Kidney epithelial cell (primary cell): Measurements from ENCODE around the gene DRGX. TPM values are rescaled to one million over a fixed set of nuclear protein-coding genes. Genes with fewer than 3 reads are reported as not detected.

Source experiments
- DNase-seq: peaks from one replicate; pipeline ENCODE4 v3.0.0-alpha.2; 2010; ENCODE audit warnings: low read depth
- H3K27me3 ChIP-seq: 2 replicates; pipeline ENCODE4 v1.6.0; 2011; ENCODE audit warnings: low read length; ENCODE audit not compliant: control insufficient read depth, insufficient read depth
- H3K36me3 ChIP-seq: 2 replicates; pipeline ENCODE4 v1.5.1; 2011; ENCODE audit warnings: low read length; ENCODE audit not compliant: control insufficient read depth, insufficient read depth
- H3K4me3 ChIP-seq: 2 replicates; pipeline ENCODE4 v1.5.1; 2011; ENCODE audit warnings: low read depth, mild to moderate bottlenecking, control low read depth, low read length
- total RNA-seq: library from RNA; depleted of rRNA; stranded (reverse); fragments of >200 nt; gene quantifications from 2 replicates; pipeline ENCODE4 v1.2.3, GENCODE V29; 2015
- TF ChIP-seq, protein P1 (sequence below): IDR thresholded peaks from 2 replicates; pipeline ENCODE4 v1.5.1; 2011; ENCODE audit warnings: mild to moderate bottlenecking, moderate library complexity, low read length, control low read depth, inconsistent platforms; ENCODE audit not compliant: insufficient read depth, poor library complexity, severe bottlenecking

DRGX gene
- total RNA-seq, 1 donor from 2014 or later = not detected

DNA sequence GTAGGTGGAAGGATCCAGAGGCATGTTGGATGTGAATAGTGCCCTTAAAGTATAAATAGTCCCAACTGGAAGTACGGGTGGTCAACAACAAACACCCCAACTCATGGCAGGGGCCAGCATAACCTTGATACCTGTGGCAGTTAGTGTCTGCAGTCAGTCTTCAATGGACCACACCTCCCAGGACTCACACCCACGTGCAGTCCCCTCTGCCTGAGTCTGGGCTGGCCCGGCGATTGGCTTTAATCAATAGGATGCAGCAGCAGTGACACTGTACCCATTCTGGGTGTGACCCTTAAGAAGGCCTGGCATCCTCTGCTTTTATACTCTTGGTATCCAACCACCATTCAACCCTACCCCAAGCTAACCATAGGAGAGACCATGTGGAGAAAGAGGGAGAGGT is 18.6 kb downstream of the DRGX start:
- H3K4me3 ChIP-seq = no peak overlapping the region
- TF ChIP-seq, protein P1, sequence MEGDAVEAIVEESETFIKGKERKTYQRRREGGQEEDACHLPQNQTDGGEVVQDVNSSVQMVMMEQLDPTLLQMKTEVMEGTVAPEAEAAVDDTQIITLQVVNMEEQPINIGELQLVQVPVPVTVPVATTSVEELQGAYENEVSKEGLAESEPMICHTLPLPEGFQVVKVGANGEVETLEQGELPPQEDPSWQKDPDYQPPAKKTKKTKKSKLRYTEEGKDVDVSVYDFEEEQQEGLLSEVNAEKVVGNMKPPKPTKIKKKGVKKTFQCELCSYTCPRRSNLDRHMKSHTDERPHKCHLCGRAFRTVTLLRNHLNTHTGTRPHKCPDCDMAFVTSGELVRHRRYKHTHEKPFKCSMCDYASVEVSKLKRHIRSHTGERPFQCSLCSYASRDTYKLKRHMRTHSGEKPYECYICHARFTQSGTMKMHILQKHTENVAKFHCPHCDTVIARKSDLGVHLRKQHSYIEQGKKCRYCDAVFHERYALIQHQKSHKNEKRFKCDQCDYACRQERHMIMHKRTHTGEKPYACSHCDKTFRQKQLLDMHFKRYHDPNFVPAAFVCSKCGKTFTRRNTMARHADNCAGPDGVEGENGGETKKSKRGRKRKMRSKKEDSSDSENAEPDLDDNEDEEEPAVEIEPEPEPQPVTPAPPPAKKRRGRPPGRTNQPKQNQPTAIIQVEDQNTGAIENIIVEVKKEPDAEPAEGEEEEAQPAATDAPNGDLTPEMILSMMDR = no peak
- H3K36me3 ChIP-seq = no peaks in the 10 kb centered on the region
- H3K27me3 ChIP-seq = no peaks in the 10 kb centered on the region
- no peak for DNase-seq

DNA sequence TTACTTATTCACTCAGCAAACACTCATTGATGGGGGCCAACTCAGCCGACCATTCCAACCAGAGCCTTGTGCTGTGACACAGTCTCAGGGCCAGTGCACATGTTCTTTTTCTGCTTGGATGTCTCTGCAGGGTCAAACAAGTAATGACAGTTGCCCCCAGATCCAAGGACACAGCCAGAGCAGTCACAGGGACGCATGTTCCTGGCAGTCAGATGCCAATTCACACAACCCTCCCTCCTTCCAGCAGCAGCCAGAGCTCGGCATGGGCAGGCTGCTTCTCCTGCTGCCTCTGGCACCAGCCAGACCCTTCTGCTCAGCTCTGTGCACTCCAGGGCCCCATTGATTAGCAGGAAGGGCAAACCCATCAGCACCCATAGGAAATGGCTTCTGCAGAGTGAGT is 20.3 kb downstream of the DRGX start:
- H3K36me3 ChIP-seq = no peaks in the 10 kb centered on the region
- TF ChIP-seq, protein P1 = no peak
- no peak overlapping the region for H3K4me3 ChIP-seq
- H3K27me3 ChIP-seq = no peaks in the 10 kb centered on the region
- no peak for DNase-seq

DNA sequence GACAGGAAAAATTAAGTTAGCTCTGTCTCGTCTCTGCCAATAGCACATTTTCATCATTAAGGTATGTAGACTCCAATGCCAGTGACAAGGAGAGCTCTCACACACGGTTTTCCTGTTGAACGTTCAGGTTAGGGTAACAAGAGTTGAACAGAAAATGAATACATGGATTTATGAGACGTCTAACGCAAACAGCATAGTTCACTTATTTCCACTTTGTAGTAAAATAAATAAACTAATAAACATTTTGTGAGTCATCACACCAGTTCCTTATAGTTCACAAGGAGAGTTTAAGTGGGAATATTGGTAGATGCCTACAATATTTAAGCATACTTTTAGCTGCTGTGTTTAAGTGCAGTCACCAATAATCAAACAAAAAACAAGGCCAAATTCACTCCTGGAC is 21.1 kb downstream of the DRGX start:
- H3K27me3 ChIP-seq = no peaks in the 10 kb centered on the region

DNA sequence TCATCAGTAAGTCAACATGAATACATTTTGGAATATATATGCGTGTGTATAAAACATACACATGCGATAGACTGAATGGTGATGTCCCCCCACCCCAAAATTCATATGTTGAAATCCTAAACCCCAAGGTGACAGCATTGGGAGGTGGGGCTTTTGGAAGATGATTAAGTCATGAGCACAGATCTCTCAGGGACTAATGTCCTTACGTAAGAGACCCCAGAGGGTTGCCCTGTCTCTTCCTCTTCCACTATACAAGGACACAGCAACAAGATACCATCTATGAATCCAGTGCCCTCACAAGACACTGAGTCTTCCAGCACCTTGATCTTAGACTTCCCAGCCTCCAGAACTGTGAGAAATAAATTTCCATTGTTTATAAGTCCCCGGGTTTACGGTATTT is 22.5 kb downstream of the DRGX start:
- no peak for DNase-seq
- no peaks in the 10 kb centered on the region for H3K36me3 ChIP-seq
- TF ChIP-seq, protein P1 = no peak

More for the DNA sequence above, 21.1 kb downstream of the DRGX start:
- no peak for DNase-seq
- TF ChIP-seq, protein P1 = no peak
- no peaks in the 10 kb centered on the region for H3K36me3 ChIP-seq
- H3K4me3 ChIP-seq = no peak overlapping the region

DNA sequence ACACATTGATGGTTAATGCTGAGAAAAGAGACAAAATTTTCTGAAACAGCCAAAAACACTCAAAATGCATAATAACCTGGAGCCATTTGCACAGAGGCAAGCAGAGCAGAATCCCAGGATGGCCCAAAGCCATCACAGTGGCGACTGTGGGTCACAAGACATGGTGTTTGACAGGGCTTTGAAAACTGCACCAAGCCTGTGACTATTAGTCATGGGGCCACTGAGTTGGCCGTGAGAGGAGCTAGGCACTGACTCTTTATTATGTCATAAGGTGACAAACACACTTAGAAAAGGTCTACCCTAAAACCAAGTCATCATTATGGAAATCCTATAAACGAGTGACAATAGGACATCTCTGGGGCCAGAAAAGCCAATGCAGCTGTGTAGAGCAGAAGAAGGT is 23.9 kb downstream of the DRGX start:
- no peak for DNase-seq
- Histone ChIP-seq H3K27me3 (no peaks in the 10 kb centered on the region), H3K36me3 (no peaks in the 10 kb centered on the region), H3K4me3 (no peak overlapping the region)
- TF ChIP-seq, protein P1 = no peak

More for the DNA sequence above, 22.5 kb downstream of the DRGX start:
- H3K27me3 ChIP-seq = no peaks in the 10 kb centered on the region
- H3K4me3 ChIP-seq = no peak overlapping the region

DNA sequence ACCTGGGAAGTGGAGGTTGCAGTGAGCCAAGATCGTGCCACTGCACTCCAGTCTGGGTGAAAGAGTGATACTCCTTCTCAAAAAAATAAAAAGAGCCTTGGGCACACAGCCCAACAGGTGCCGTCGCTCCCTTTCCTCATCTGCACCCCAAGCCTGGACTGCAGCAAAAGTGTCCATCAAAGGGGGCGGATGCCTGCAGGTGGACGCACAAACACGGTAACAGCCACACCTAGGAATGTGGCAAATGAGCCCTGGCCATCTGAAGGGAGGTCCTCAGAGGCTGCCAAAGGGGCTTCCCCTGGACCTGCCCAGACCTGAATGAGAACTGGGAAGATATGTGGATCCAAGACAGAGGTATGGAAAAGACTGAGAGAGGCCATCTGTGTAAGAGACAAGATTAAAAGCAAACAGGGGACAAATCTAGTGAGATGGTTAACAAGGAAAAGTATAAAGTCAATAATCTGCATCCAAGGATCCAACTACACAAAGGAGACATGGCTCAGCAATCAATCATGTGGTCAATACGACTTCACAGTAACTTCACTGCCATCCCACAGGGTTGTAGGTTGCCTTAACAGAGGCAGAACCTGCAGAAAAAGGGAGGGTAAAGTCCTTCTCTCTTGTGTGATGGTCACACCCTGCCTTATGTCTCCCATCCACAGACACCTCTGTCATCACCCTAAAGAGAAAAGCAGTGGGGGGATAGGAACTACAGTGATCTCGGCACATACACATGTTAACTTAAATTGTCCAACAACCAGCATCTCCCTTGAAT is 25.4 kb downstream of the DRGX start:
- DNase-seq = no peak
- no peaks in the 10 kb centered on the region for H3K27me3 ChIP-seq
- H3K4me3 ChIP-seq = no peak overlapping the region
- no peaks in the 10 kb centered on the region for H3K36me3 ChIP-seq
- TF ChIP-seq, protein P1 = no peak
